HFFc6 (cell line): ENCODE results near the gene BAX. TPM values are rescaled to one million over a fixed set of nuclear protein-coding genes. Genes with fewer than 3 reads are reported as not detected.
A peak's percentile ranks its signal among the peaks of the same experiment; 100 is the strongest.

Source experiments
- DNase-seq: peaks from one replicate; pipeline ENCODE4 v3.0.0-alpha.2; 2018
- H3K27ac Mint-ChIP-seq: 2 replicates; pipeline ENCODE4 v1.8.0; 2020; ENCODE audit warnings: mild to moderate bottlenecking, mixed read lengths
- H3K27me3 Mint-ChIP-seq: 2 replicates; pipeline ENCODE4 v1.8.0; 2021; ENCODE audit warnings: mild to moderate bottlenecking, moderate library complexity, mixed read lengths; ENCODE audit not compliant: insufficient read depth
- H3K36me3 Mint-ChIP-seq: 2 replicates; pipeline ENCODE4 v1.8.0; 2021; ENCODE audit warnings: low read depth, mixed read lengths
- H3K4me1 Mint-ChIP-seq: 2 replicates; pipeline ENCODE4 v1.8.0; 2020; ENCODE audit warnings: low read depth, mixed read lengths
- H3K4me3 Mint-ChIP-seq: 2 replicates; pipeline ENCODE4 v1.8.0; 2020; ENCODE audit warnings: mild to moderate bottlenecking, moderate library complexity, mixed read lengths
- H3K9me3 Mint-ChIP-seq: 2 replicates; pipeline ENCODE4 v1.8.0; 2020; ENCODE audit warnings: mild to moderate bottlenecking, mixed read lengths
- CTCF ChIP-seq: fragments of 200-600 bp; sonication (generic); IDR thresholded peaks from 2 replicates; pipeline ENCODE4 v1.5.0; 2021; ENCODE audit warnings: antibody characterized with exemption, mild to moderate bottlenecking
- total RNA-seq, 6 experiments: library from RNA; stranded (reverse); fragmentation: NEBNext Ultra II Directional; extraction: Animal tissue kit (Norgen Biotek cat#: 25700); gene quantifications; 2 replicates in 1 of 6; 3 replicates in 5 of 6; pipeline ENCODE4 v1.2.3, GENCODE V29; 2021

The BAX gene
- total RNA-seq, 6 experiments from 2014 or later: 223 to 260 (median 244) TPM

GRCh38 chr19:48968179-48968661, 13.5 kb downstream of the BAX start:
- peaks cover 55% of the 10 kb centered on the region for H3K36me3 Mint-ChIP-seq
- H3K9me3 Mint-ChIP-seq: peaks cover 14% of the 10 kb centered on the region
- TF ChIP-seq CTCF: no peak
- peak overlapping the region; percentile 100 for H3K4me3 Mint-ChIP-seq
- peaks cover 44% of the 10 kb centered on the region for H3K4me1 Mint-ChIP-seq
- H3K27me3 Mint-ChIP-seq: peaks cover 43% of the 10 kb centered on the region
- peak; percentile 16 for DNase-seq
- peak overlapping the region; percentile 99 for H3K27ac Mint-ChIP-seq

- peaks cover 56% of the 10 kb centered on the region for H3K36me3 Mint-ChIP-seq
- peaks cover 14% of the 10 kb centered on the region for H3K9me3 Mint-ChIP-seq
- H3K27me3 Mint-ChIP-seq: peaks cover 40% of the 10 kb centered on the region
- no peak overlapping the region for H3K4me3 Mint-ChIP-seq
- H3K4me1 Mint-ChIP-seq: peaks cover 38% of the 10 kb centered on the region
- no peak overlapping the region for H3K27ac Mint-ChIP-seq
- TF ChIP-seq CTCF: no peak
- DNase-seq: no peak
Observed at GRCh38 chr19:48968813-48969218, 14.1 kb downstream of the BAX start.

GRCh38 chr19:48969276-48970138, 14.8 kb downstream of the BAX start:
- Mint-ChIP-seq H3K27ac (peak overlapping the region; percentile 40; the same call in 1 of the 2 replicates), H3K36me3 (peaks cover 56% of the 10 kb centered on the region), H3K4me3 (no peak overlapping the region), H3K9me3 (peaks cover 14% of the 10 kb centered on the region), H3K4me1 (peaks cover 31% of the 10 kb centered on the region), H3K27me3 (peaks cover 33% of the 10 kb centered on the region)
- no peak for TF ChIP-seq CTCF
- peak; percentile 18 for DNase-seq

- no peak overlapping the region for H3K4me3 Mint-ChIP-seq
- peaks cover 56% of the 10 kb centered on the region for H3K36me3 Mint-ChIP-seq
- peaks cover 12% of the 10 kb centered on the region for H3K9me3 Mint-ChIP-seq
- peaks cover 26% of the 10 kb centered on the region for H3K4me1 Mint-ChIP-seq
- H3K27me3 Mint-ChIP-seq: peaks cover 28% of the 10 kb centered on the region
- no peak for TF ChIP-seq CTCF
- DNase-seq: no peak
- peak overlapping the region; percentile 40; the same call in 1 of the 2 replicates for H3K27ac Mint-ChIP-seq
Observed at GRCh38 chr19:48970139-48970766, 15.6 kb downstream of the BAX start.

GRCh38 chr19:48970923-48971395, 16.3 kb downstream of the BAX start:
- peak; percentile 23 for DNase-seq
- Mint-ChIP-seq H3K4me1 (peaks cover 26% of the 10 kb centered on the region), H3K4me3 (no peak overlapping the region), H3K9me3 (peaks cover 6% of the 10 kb centered on the region), H3K27ac (no peak overlapping the region), H3K36me3 (peaks cover 49% of the 10 kb centered on the region), H3K27me3 (peaks cover 21% of the 10 kb centered on the region)
- peak; percentile 94 for TF ChIP-seq CTCF
